A549 (cell line): ENCODE data around the gene THAP4. TPM values are rescaled to one million over a fixed set of nuclear protein-coding genes. Genes with fewer than 3 reads are reported as not detected.

Experiments
- ATAC-seq, 2 experiments: fragments of 200-7000 bp in 1 of 2; fragments of >200 bp in 1 of 2; cut with Nextera tagmentation in 1 of 2; cut with Tn5 transposase in 1 of 2; 3 replicates each; pipeline versions ENCODE4 v1.8.0 to v1.9.1; 2018 to 2020; ENCODE audit warnings: mild to moderate bottlenecking in 1 of 2, moderate library complexity in 1 of 2
- CTCF ChIA-PET: fragments of 300-600 bp; sonication (Branson Sonifier 250); formaldehyde crosslinking; extraction: SDS; loops from one replicate; lab custom pipeline; 2021; ENCODE audit warnings: antibody characterized with exemption, inconsistent platforms; lab: Yijun Ruan, JAX
- POLR2A ChIA-PET: fragments of 350-600 bp; formaldehyde crosslinking; extraction: SDS; loops from one replicate; lab custom pipeline; 2021; ENCODE audit warnings: antibody characterized with exemption, inconsistent platforms; lab: Yijun Ruan, JAX
- DNase-seq, 2 experiments: peaks; one replicate each; pipeline versions ENCODE4 v3.0.0 to v3.0.0-alpha.2; 2011 to 2016; ENCODE audit warnings: low read depth in 1 of 2, low spot score in 1 of 2
- FAIRE-seq: peaks from 2 replicates; lab custom pipeline; 2011; peaks lifted over from hg19 to GRCh38; lab: Jason Lieb, UNC
- H3K27ac ChIP-seq, 2 experiments: fragments of >200 bp; sonication (Bioruptor Twin); formaldehyde crosslinking; 3 replicates each; pipeline ENCODE4 v1.5.1; 2016 to 2017
- H3K4me1 ChIP-seq: fragments of >200 bp; sonication (Bioruptor Twin); formaldehyde crosslinking; 3 replicates; pipeline ENCODE4 v1.6.1; 2016
- H3K4me2 ChIP-seq: fragments of >200 bp; sonication (Bioruptor Twin); formaldehyde crosslinking; 3 replicates; pipeline ENCODE4 v1.6.1; 2016
- H3K4me3 ChIP-seq: fragments of >200 bp; sonication (Bioruptor Twin); formaldehyde crosslinking; 3 replicates; pipeline ENCODE4 v1.5.1; 2016
- H3K9me3 ChIP-seq: fragments of >200 bp; sonication (Bioruptor Twin); formaldehyde crosslinking; 3 replicates; pipeline ENCODE4 v1.6.1; 2016
- CEBPB ChIP-seq, 2 experiments: fragments of >200 bp in 1 of 2; sonication (Bioruptor Twin) in 1 of 2; formaldehyde crosslinking in 1 of 2; IDR thresholded peaks; 2 replicates each; pipeline ENCODE4 v1.6.1; 2012 to 2016
- CTCF ChIP-seq: fragments of >200 bp; sonication (Bioruptor Twin); formaldehyde crosslinking; IDR thresholded peaks from 3 replicates; pipeline ENCODE4 v1.5.1; 2016
- E2F6 ChIP-seq: IDR thresholded peaks from 2 replicates; pipeline ENCODE4 v1.6.1; 2012; ENCODE audit warnings: low read depth, borderline replicate concordance
- EHMT2 ChIP-seq: fragments of 200-600 bp; sonication (generic); IDR thresholded peaks from 2 replicates; pipeline ENCODE4 v1.6.1; 2016; ENCODE audit warnings: antibody characterized with exemption, low read depth, mild to moderate bottlenecking, moderate library complexity
- EP300 ChIP-seq, 2 experiments: fragments of >200 bp; sonication (Bioruptor Twin); formaldehyde crosslinking; IDR thresholded peaks; 2 replicates in 1 of 2; 3 replicates in 1 of 2; pipeline ENCODE4 v1.6.1; 2016 to 2017
- FOSL2 ChIP-seq, 2 experiments: fragments of 450-650 bp in 1 of 2; fragments of >200 bp in 1 of 2; sonication (Bioruptor Twin) in 1 of 2; formaldehyde crosslinking; IDR thresholded peaks; 2 replicates each; pipeline versions ENCODE4 v1.5.0 to v1.6.1; 2016 to 2020; ENCODE audit warnings: mild to moderate bottlenecking in 1 of 2, moderate library complexity in 1 of 2
- HMGXB4 ChIP-seq: fragments of 250-450 bp; sonication (Bioruptor Pico); IDR thresholded peaks from 2 replicates; pipeline ENCODE4 v1.5.0; 2021; ENCODE audit warnings: mild to moderate bottlenecking, moderate library complexity, borderline replicate concordance
- HOXB5 ChIP-seq: fragments of 250-450 bp; sonication (Bioruptor Pico); IDR thresholded peaks from 2 replicates; pipeline ENCODE4 v1.5.0; 2020; ENCODE audit warnings: mild to moderate bottlenecking, moderate library complexity
- NPAS2 ChIP-seq: fragments of 250-450 bp; sonication (Bioruptor Pico); IDR thresholded peaks from 2 replicates; pipeline ENCODE4 v1.8.0; 2022; ENCODE audit warnings: mild to moderate bottlenecking, moderate library complexity, borderline replicate concordance
- NR3C1 ChIP-seq: fragments of >200 bp; sonication (Bioruptor Twin); formaldehyde crosslinking; IDR thresholded peaks from 3 replicates; pipeline ENCODE4 v1.6.1; 2017
- PHF8 ChIP-seq: fragments of 200-600 bp; sonication (generic); IDR thresholded peaks from 2 replicates; pipeline ENCODE4 v1.6.1; 2016; ENCODE audit warnings: low read depth, mild to moderate bottlenecking, antibody characterized with exemption, moderate library complexity, borderline replicate concordance
- RAD21 ChIP-seq, 2 experiments: fragments of >200 bp in 1 of 2; sonication (Bioruptor Twin) in 1 of 2; formaldehyde crosslinking in 1 of 2; IDR thresholded peaks in 1 of 2; conservative IDR thresholded peaks in 1 of 2; 2 replicates in 1 of 2; 3 replicates in 1 of 2; pipeline ENCODE4 v1.6.1; 2012 to 2018; ENCODE audit warnings: inconsistent platforms in 1 of 2
- RFX5 ChIP-seq: fragments of 450-650 bp; IDR thresholded peaks from 2 replicates; pipeline ENCODE4 v1.7.1; 2014; ENCODE audit warnings: antibody characterized with exemption, mild to moderate bottlenecking, moderate library complexity
- SREBF2 ChIP-seq: fragments of 450-650 bp; IDR thresholded peaks from 2 replicates; pipeline ENCODE4 v1.6.1; 2014; ENCODE audit warnings: mild to moderate bottlenecking, moderate library complexity
- ZC3H11A ChIP-seq: fragments of 450-650 bp; IDR thresholded peaks from 2 replicates; pipeline ENCODE4 v1.6.1; 2014; ENCODE audit warnings: antibody characterized with exemption, mild to moderate bottlenecking
- WGBS: methylation state at CpG from one replicate; pipeline ENCODE4 v1.1.6; 2017; ENCODE audit errors: missing lambda C conversion rate; 5-methylcytosine and 5-hydroxymethylcytosine counted together
- polyA plus RNA-seq, 4 experiments: library from polyadenylated mRNA; depleted of rRNA in 3 of 4; stranded (reverse); fragments of >200 nt; fragmentation: RNase III in 1 of 4; extraction: RNeasy Plus Mini Kit Qiagen cat#74134 plus additional on column Dnase treatment in 1 of 4; gene quantifications; 2 replicates in 3 of 4; 3 replicates in 1 of 4; pipeline ENCODE4 v1.2.3, GENCODE V29; 2011 to 2017
- TF ChIP-seq, protein P1 (sequence below): fragments of 250-450 bp; sonication (Bioruptor Pico); IDR thresholded peaks from 2 replicates; pipeline ENCODE4 v1.5.0; 2020; ENCODE audit warnings: low read depth, mild to moderate bottlenecking, moderate library complexity

THAP4 gene
- polyA plus RNA-seq, 2 of the 4 experiments (the other 2 are of a cell fraction), result 36.1 to 51.0 TPM

- TF ChIP-seq, protein P1, sequence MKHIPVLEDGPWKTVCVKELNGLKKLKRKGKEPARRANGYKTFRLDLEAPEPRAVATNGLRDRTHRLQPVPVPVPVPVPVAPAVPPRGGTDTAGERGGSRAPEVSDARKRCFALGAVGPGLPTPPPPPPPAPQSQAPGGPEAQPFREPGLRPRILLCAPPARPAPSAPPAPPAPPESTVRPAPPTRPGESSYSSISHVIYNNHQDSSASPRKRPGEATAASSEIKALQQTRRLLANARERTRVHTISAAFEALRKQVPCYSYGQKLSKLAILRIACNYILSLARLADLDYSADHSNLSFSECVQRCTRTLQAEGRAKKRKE, result no peak
- no peak for TF ChIP-seq EP300 (IDR thresholded peaks at IDR 0.05)
- no peak for TF ChIP-seq RAD21 (conservative IDR thresholded peaks at IDR 0.05 in 1 of 2, IDR thresholded peaks at IDR 0.05 in 1 of 2)
- TF ChIP-seq NR3C1, result no peak
- no peak for TF ChIP-seq HMGXB4 (CRISPR knock-in tag)
- TF ChIP-seq CEBPB (IDR thresholded peaks at IDR 0.05), result no peak
- no peak for TF ChIP-seq ZC3H11A
These were observed 73.9 kb downstream of the THAP4 start (continued) for GRCh38 chr2:241563031-241563507.

DNA sequence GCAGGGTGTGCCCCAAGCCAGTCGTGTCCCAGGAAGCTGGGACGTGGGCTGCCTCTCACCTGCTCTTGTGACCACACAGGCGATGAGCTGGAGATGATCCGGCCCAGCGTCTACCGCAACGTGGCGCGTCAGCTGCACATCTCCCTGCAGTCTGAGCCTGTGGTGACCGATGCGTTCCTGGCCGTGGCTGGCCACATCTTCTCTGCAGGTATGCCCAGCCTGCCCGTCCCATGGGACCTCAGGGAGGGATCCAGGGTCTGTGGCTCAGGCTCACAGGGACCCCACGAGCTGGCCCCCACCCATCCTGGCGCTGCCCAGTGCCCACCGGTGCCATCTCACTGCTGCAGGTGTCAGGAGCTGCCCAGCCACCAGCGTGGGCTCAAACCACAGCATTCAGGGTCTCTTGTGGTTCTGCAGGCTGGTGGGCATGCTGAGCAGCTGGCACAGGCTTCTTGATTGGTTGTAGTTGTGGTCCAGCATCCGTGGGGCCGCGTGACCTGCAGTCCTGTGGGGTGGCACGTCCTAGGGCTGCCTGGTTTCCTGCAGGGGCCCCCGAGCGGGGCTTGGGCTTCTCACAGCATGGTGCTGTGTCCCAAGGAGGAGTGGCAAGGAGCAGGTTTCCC is 74.6 kb downstream of the THAP4 start:
- CTCF ChIA-PET, result no interaction called here
- Histone ChIP-seq H3K4me3 (no peak overlapping the region), H3K9me3 (0 out of 3 replicates have a peak, but pooled peaks cover under 1% of the 10 kb centered on the region), H3K4me1 (peaks cover 15% of the 10 kb centered on the region), H3K27ac (no peak overlapping the region; a peak in 1 of 6 replicates), H3K4me2 (no peak overlapping the region)
- WGBS, result 93% methylated on average over 13 of the region's 23 CpGs
- no peak for FAIRE-seq
- no peak for TF ChIP-seq RFX5
- no peak for TF ChIP-seq E2F6
- no peak for TF ChIP-seq ZC3H11A
- POLR2A ChIA-PET, result no interaction called here
- no peak for ATAC-seq
- no peak for DNase-seq

DNA sequence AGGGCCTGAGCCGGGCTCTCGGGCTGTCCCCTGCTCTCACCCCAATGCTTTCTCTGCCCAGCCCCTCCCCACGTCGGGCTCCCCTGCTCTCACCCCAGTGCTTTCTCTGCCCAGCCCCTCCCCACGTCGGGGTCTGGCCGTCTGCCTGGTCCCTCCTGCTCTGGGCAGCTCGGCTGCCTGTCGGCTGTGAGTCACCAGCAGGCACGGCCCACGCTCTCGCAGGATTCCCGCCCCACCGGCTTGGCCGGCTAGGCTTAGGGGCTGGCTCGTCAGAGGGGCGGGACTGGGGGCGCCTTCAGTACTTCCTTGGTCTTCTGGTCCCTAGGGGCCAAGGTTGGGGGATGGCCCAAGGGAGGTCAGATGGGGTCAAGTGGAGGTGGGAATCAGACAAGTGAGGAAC is 75.1 kb downstream of the THAP4 start:
- ChIA-PET CTCF (no interaction called here), POLR2A (no interaction called here)
- TF ChIP-seq SREBF2, result no peak
- TF ChIP-seq NPAS2 (CRISPR knock-in tag), result no peak
- no peak for TF ChIP-seq EP300 (IDR thresholded peaks at IDR 0.05)
- no peak for TF ChIP-seq PHF8
- no peak for TF ChIP-seq EHMT2
- no peak for TF ChIP-seq CTCF
- TF ChIP-seq FOSL2 (IDR thresholded peaks at IDR 0.05), result no peak
- 0 out of 2 replicates have a peak, but pooled peaks have one; percentile 4 for TF ChIP-seq FOSL2 (CRISPR knock-in tag; IDR thresholded peaks at IDR 0.05)
- TF ChIP-seq HOXB5, result no peak
- H3K4me3 ChIP-seq, result no peak overlapping the region
- no peak overlapping the region for H3K4me2 ChIP-seq
- DNase-seq (no peak), ATAC-seq (0 out of 6 replicates have a peak, but pooled peaks of 1 of the 2 experiments have one; percentile 2), FAIRE-seq (no peak)
- peaks cover 15% of the 10 kb centered on the region for H3K4me1 ChIP-seq
- H3K9me3 ChIP-seq, result peaks cover 6% of the 10 kb centered on the region
- peak overlapping the region in 1 of 2 experiments; percentile 7; a peak in 1 of 6 replicates for H3K27ac ChIP-seq
- WGBS, result 83% methylated on average over 4 of the region's 18 CpGs
